SU-DHL-6 (cell line): ENCODE results near the gene BRPF3.

Experiments used
- H2AFZ ChIP-seq: fragments of 200-600 bp; sonication (generic); 2 replicates; pipeline ENCODE4 v1.6.1; 2014; ENCODE audit warnings: low read depth, mild to moderate bottlenecking, moderate library complexity, mixed read lengths, antibody characterized with exemption, low read length; ENCODE audit not compliant: severe bottlenecking
- H3F3A ChIP-seq: fragments of 200-600 bp; shearing (Covaris generic); 2 replicates; pipeline ENCODE4 v1.6.0; 2016; ENCODE audit warnings: antibody characterized with exemption, mild to moderate bottlenecking; ENCODE audit not compliant: insufficient read depth
- H3K27ac ChIP-seq: fragments of 200-600 bp; sonication (generic); 2 replicates; pipeline ENCODE4 v1.5.1; 2016; ENCODE audit warnings: low read depth, mild to moderate bottlenecking, low read length, moderate library complexity, mixed read lengths
- H3K27me3 ChIP-seq: fragments of 200-600 bp; sonication (generic), shearing (Covaris generic); 2 replicates; pipeline ENCODE4 v1.6.0; 2014; ENCODE audit warnings: mild to moderate bottlenecking, low read length
- H3K36me3 ChIP-seq: fragments of 200-600 bp; sonication (generic); 2 replicates; pipeline ENCODE4 v1.6.1; 2014; ENCODE audit warnings: mild to moderate bottlenecking, low read length, mixed read lengths
- H3K4me2 ChIP-seq: fragments of 300-600, 200-600 bp; shearing (Covaris generic), sonication (generic); 2 replicates; pipeline ENCODE4 v1.6.0; 2014; ENCODE audit warnings: low read length, low read depth, mild to moderate bottlenecking; ENCODE audit not compliant: poor library complexity, severe bottlenecking
- H3K4me3 ChIP-seq: fragments of 200-600 bp; sonication (generic); 2 replicates; pipeline ENCODE4 v1.5.1; 2014; ENCODE audit warnings: antibody characterized with exemption, low read length, mild to moderate bottlenecking, mixed read lengths; ENCODE audit not compliant: insufficient read depth, poor library complexity, severe bottlenecking
- H3K79me2 ChIP-seq: fragments of 200-600 bp; sonication (generic); 2 replicates; pipeline ENCODE4 v1.6.1; 2014; ENCODE audit warnings: mild to moderate bottlenecking, low read length, moderate library complexity; ENCODE audit not compliant: insufficient read depth
- H3K9ac ChIP-seq: fragments of 200-600 bp; sonication (generic); 2 replicates; pipeline ENCODE4 v1.7.0; 2014; ENCODE audit warnings: mild to moderate bottlenecking, low read length
- H3K9me2 ChIP-seq: fragments of 200-600 bp; sonication (generic); replicated peaks from 2 replicates; pipeline ENCODE4 v1.6.1; 2014; ENCODE audit warnings: low read length; ENCODE audit not compliant: insufficient read depth
- H3K9me3 ChIP-seq: fragments of 200-600 bp; sonication (generic); 2 replicates; pipeline ENCODE4 v1.6.1; 2014; ENCODE audit warnings: low read length, mixed read lengths; ENCODE audit not compliant: insufficient read depth
- H4K20me1 ChIP-seq: fragments of 200-600 bp; sonication (generic); 2 replicates; pipeline ENCODE4 v1.6.1; 2014; ENCODE audit warnings: low read depth, mild to moderate bottlenecking, antibody characterized with exemption, low read length, moderate library complexity, mixed read lengths
- EZH2phosphoT487 ChIP-seq: fragments of 200-600 bp; sonication (generic), shearing (Covaris generic); conservative IDR thresholded peaks from 2 replicates; pipeline ENCODE4 v1.6.1; 2018; ENCODE audit warnings: mild to moderate bottlenecking, antibody characterized with exemption, low read length, moderate library complexity, mixed read lengths
- TF ChIP-seq, protein P1 (sequence below): fragments of 200-600 bp; sonication (generic); IDR thresholded peaks from one replicate; pipeline ENCODE4 v1.5.1; 2017; ENCODE audit warnings: antibody characterized with exemption, mild to moderate bottlenecking, low read length, moderate library complexity; ENCODE audit not compliant: insufficient read depth, poor library complexity, severe bottlenecking

The BRPF3 gene

GRCh38 chr6:36249536-36249935, 53.0 kb downstream of the BRPF3 start:
- Histone ChIP-seq H3K9me3 (no peaks in the 10 kb centered on the region), H3F3A (no peaks in the 10 kb centered on the region), H4K20me1 (no peaks in the 10 kb centered on the region), H3K9me2 (no peaks in the 10 kb centered on the region), H3K9ac (no peak overlapping the region), H3K27ac (no peak overlapping the region), H2AFZ (no peak overlapping the region), H3K4me2 (no peak overlapping the region), H3K79me2 (no peaks in the 10 kb centered on the region), H3K4me3 (no peak overlapping the region), H3K36me3 (no peaks in the 10 kb centered on the region), H3K27me3 (no peaks in the 10 kb centered on the region)
- TF ChIP-seq EZH2phosphoT487 = no peak
- TF ChIP-seq, protein P1, sequence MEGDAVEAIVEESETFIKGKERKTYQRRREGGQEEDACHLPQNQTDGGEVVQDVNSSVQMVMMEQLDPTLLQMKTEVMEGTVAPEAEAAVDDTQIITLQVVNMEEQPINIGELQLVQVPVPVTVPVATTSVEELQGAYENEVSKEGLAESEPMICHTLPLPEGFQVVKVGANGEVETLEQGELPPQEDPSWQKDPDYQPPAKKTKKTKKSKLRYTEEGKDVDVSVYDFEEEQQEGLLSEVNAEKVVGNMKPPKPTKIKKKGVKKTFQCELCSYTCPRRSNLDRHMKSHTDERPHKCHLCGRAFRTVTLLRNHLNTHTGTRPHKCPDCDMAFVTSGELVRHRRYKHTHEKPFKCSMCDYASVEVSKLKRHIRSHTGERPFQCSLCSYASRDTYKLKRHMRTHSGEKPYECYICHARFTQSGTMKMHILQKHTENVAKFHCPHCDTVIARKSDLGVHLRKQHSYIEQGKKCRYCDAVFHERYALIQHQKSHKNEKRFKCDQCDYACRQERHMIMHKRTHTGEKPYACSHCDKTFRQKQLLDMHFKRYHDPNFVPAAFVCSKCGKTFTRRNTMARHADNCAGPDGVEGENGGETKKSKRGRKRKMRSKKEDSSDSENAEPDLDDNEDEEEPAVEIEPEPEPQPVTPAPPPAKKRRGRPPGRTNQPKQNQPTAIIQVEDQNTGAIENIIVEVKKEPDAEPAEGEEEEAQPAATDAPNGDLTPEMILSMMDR = no peak

DNA sequence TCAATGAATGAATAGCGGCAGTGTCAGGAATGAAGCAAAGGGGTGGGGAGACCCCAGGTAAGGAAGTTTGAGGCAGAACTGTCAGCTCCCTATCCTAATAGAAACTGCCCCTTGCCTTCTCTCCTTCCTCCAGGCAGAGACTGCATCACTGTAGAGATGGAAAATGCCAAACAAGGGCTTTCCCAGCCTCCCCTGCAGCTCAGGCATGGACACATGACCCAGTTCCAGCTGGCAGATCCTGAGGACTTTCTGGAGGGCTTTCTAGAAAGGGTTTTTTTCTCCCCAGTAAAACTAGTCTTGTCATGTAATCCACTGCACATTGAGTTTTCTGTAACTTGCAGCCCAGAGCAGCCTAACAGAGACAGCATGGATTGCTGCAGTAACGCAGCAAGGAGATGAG, 55.5 kb downstream of the BRPF3 start:
- Histone ChIP-seq H3K9ac (no peak overlapping the region), H3F3A (no peaks in the 10 kb centered on the region), H3K27ac (no peak overlapping the region), H3K9me3 (no peaks in the 10 kb centered on the region), H3K79me2 (no peaks in the 10 kb centered on the region), H4K20me1 (no peaks in the 10 kb centered on the region), H3K4me3 (no peak overlapping the region), H2AFZ (no peak overlapping the region), H3K36me3 (no peaks in the 10 kb centered on the region), H3K27me3 (no peaks in the 10 kb centered on the region), H3K9me2 (no peaks in the 10 kb centered on the region), H3K4me2 (no peak overlapping the region)
- no peak for TF ChIP-seq EZH2phosphoT487
- TF ChIP-seq, protein P1 = no peak

- H3K9me2 ChIP-seq = no peaks in the 10 kb centered on the region
- H2AFZ ChIP-seq = no peak overlapping the region
- no peak overlapping the region for H3K4me2 ChIP-seq
- TF ChIP-seq EZH2phosphoT487 = no peak
- H3F3A ChIP-seq = no peaks in the 10 kb centered on the region
- no peaks in the 10 kb centered on the region for H4K20me1 ChIP-seq
- no peaks in the 10 kb centered on the region for H3K36me3 ChIP-seq
- no peak overlapping the region for H3K4me3 ChIP-seq
- no peaks in the 10 kb centered on the region for H3K79me2 ChIP-seq
- H3K9ac ChIP-seq = no peak overlapping the region
- H3K27me3 ChIP-seq = no peaks in the 10 kb centered on the region
- no peaks in the 10 kb centered on the region for H3K9me3 ChIP-seq
- no peak overlapping the region for H3K27ac ChIP-seq
These were observed 67.0 kb downstream of the BRPF3 start for GRCh38 chr6:36263390-36264000.

GRCh38 chr6:36265744-36266143, 69.2 kb downstream of the BRPF3 start:
- Histone ChIP-seq H3F3A (no peaks in the 10 kb centered on the region), H3K27ac (no peak overlapping the region), H3K4me3 (no peak overlapping the region), H3K9ac (no peak overlapping the region), H3K79me2 (no peaks in the 10 kb centered on the region), H3K9me2 (no peaks in the 10 kb centered on the region), H4K20me1 (no peaks in the 10 kb centered on the region), H2AFZ (no peak overlapping the region), H3K27me3 (no peaks in the 10 kb centered on the region), H3K9me3 (no peaks in the 10 kb centered on the region), H3K36me3 (no peaks in the 10 kb centered on the region), H3K4me2 (no peak overlapping the region)
- TF ChIP-seq, protein P1 = no peak
- TF ChIP-seq EZH2phosphoT487 = no peak
